Measurements from ENCODE around the gene GOLGA6A.
A peak's percentile ranks its signal among the peaks of the same experiment; 100 is the strongest.
"Not testable (repeated sequence)": the region's sequence is repeated elsewhere in the genome, so short reads cannot be mapped to it uniquely, and the experiment has no call there.

- not testable (repeated sequence) for TF ChIP-seq ARID2 (CRISPR knock-in tag; IDR thresholded peaks at IDR 0.05; ENCODE audit: borderline replicate concordance); CTCF (CRISPR knock-in tag; IDR thresholded peaks at IDR 0.05); YY1 (IDR thresholded peaks at IDR 0.05; ENCODE audit: insufficient read depth, insufficient replicate concordance, low read depth, low read length); CREB3 (CRISPR knock-in tag; IDR thresholded peaks at IDR 0.05); ZNF512 (CRISPR knock-in tag; IDR thresholded peaks at IDR 0.05); TCF7L2 (IDR thresholded peaks at IDR 0.05; ENCODE audit: low read depth, low read length); PHB2 (IDR thresholded peaks at IDR 0.05; ENCODE audit: partially characterized antibody); SMC3 (IDR thresholded peaks at IDR 0.05; ENCODE audit: low read length); TGIF2 (CRISPR knock-in tag; IDR thresholded peaks at IDR 0.05); EP300 (IDR thresholded peaks at IDR 0.05; ENCODE audit: low read depth in 2 of 2, low read length in 2 of 2); EP300 (CRISPR knock-in tag; IDR thresholded peaks at IDR 0.05; ENCODE audit: borderline replicate concordance)
- peak; percentile 87 for TF ChIP-seq GATAD1 (CRISPR knock-in tag; IDR thresholded peaks at IDR 0.05)
Measured at GRCh38 chr15:74099963-74100733, 17.8 kb upstream of the GOLGA6A start.

All from HepG2 (cell line).